ENCODE data around the gene NLGN1. TPM values are rescaled to one million over a fixed set of nuclear protein-coding genes. Genes with fewer than 3 reads are reported as not detected.

The NLGN1 gene
- total RNA-seq, 1 donor from 2014 or later, result 34.8 TPM

DNA sequence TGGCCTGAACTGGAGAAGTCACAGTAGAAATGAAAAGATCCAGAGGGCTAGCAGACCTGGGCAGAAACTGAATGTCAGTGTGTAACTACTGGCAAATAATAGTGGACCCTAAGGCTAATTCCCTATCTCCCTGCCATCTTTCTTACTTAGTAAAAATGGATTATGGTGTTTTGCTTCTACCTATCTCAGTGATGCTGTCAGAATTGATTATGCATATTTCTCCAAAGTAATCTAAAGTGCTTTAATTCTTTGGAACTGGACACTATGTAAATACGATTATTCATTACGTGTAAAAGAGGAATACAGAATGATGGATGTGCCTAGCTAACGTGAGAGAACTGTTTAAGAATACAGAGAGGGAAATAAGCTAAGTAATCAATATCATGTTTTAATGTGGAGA is 651.9 kb downstream of the NLGN1 start:
- Histone ChIP-seq H4K20me1 (ENCODE audit: low read depth) (no peaks in the 10 kb centered on the region), H3K4me3 (no peak overlapping the region), H3K4me2 (no peak overlapping the region), H3K36me3 (no peaks in the 10 kb centered on the region), H3K79me2 (ENCODE audit: low read depth) (no peaks in the 10 kb centered on the region), H3K9me3 (ENCODE audit: low read depth) (no peaks in the 10 kb centered on the region), H3K27me3 (no peaks in the 10 kb centered on the region), H3K4me1 (no peaks in the 10 kb centered on the region), H3K9ac (no peak overlapping the region), H3F3A (ENCODE audit: low read depth) (no peaks in the 10 kb centered on the region), H2AFZ (replicated peaks) (no peak overlapping the region), H3K27ac (no peak overlapping the region)
- H3K4me1 Mint-ChIP-seq, result no peaks in the 10 kb centered on the region
- DNase-seq (ENCODE audit: low spot score), result no peak
- peaks cover under 1% of the 10 kb centered on the region for H3K36me3 Mint-ChIP-seq
- no peaks in the 10 kb centered on the region for H3K27me3 Mint-ChIP-seq (ENCODE audit: insufficient read depth, low read depth)
- H3K27ac Mint-ChIP-seq, result no peak overlapping the region
- TF ChIP-seq EZH2 (IDR thresholded peaks at IDR 0.05), result no peak
- TF ChIP-seq, protein P1, sequence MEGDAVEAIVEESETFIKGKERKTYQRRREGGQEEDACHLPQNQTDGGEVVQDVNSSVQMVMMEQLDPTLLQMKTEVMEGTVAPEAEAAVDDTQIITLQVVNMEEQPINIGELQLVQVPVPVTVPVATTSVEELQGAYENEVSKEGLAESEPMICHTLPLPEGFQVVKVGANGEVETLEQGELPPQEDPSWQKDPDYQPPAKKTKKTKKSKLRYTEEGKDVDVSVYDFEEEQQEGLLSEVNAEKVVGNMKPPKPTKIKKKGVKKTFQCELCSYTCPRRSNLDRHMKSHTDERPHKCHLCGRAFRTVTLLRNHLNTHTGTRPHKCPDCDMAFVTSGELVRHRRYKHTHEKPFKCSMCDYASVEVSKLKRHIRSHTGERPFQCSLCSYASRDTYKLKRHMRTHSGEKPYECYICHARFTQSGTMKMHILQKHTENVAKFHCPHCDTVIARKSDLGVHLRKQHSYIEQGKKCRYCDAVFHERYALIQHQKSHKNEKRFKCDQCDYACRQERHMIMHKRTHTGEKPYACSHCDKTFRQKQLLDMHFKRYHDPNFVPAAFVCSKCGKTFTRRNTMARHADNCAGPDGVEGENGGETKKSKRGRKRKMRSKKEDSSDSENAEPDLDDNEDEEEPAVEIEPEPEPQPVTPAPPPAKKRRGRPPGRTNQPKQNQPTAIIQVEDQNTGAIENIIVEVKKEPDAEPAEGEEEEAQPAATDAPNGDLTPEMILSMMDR (IDR thresholded peaks at IDR 0.05), result no peak
- no peak for TF ChIP-seq EZH2phosphoT487 (IDR thresholded peaks at IDR 0.05)
- peaks cover under 1% of the 10 kb centered on the region for H3K9me3 Mint-ChIP-seq
- no peak overlapping the region for H3K4me3 Mint-ChIP-seq

DNA sequence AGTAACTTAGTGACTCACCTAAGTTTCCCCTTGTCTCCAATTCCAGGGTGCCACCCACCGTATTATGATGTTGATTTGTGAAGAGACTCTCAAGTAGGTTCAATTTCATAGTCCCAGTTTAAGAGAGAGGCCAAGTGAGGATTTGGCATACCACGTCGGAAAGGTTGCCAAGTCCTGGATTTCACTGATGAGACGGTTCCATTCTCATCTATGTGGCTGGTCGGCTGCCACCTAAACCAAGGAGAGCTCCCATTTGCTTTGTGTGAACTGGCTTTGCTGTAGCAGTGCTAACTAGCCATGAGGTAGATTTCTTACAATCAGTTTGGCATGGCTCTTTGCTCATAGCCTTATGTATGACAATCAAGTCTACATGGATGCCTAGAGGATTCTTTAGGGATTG is 653.6 kb downstream of the NLGN1 start:
- H3K4me3 Mint-ChIP-seq, result no peak overlapping the region
- no peaks in the 10 kb centered on the region for H3K27me3 ChIP-seq
- no peak overlapping the region for H3K27ac Mint-ChIP-seq
- H3K79me2 ChIP-seq (ENCODE audit: low read depth), result no peaks in the 10 kb centered on the region
- no peaks in the 10 kb centered on the region for H3K9me3 Mint-ChIP-seq
- no peaks in the 10 kb centered on the region for H3K9me3 ChIP-seq (ENCODE audit: low read depth)
- no peaks in the 10 kb centered on the region for H3F3A ChIP-seq (ENCODE audit: low read depth)
- no peak for TF ChIP-seq EZH2phosphoT487 (IDR thresholded peaks at IDR 0.05)
- H3K4me3 ChIP-seq, result no peak overlapping the region
- H2AFZ ChIP-seq (replicated peaks), result no peak overlapping the region
- no peak for DNase-seq (ENCODE audit: low spot score)
- no peak overlapping the region for H3K27ac ChIP-seq
- H3K36me3 ChIP-seq, result no peaks in the 10 kb centered on the region
- no peaks in the 10 kb centered on the region for H3K36me3 Mint-ChIP-seq
- no peak overlapping the region for H3K9ac ChIP-seq
- H3K4me2 ChIP-seq, result no peak overlapping the region
- H4K20me1 ChIP-seq (ENCODE audit: low read depth), result no peaks in the 10 kb centered on the region
- H3K4me1 ChIP-seq, result no peaks in the 10 kb centered on the region
- peaks cover 2% of the 10 kb centered on the region for H3K4me1 Mint-ChIP-seq
- H3K27me3 Mint-ChIP-seq (ENCODE audit: insufficient read depth, low read depth), result no peaks in the 10 kb centered on the region

DNA sequence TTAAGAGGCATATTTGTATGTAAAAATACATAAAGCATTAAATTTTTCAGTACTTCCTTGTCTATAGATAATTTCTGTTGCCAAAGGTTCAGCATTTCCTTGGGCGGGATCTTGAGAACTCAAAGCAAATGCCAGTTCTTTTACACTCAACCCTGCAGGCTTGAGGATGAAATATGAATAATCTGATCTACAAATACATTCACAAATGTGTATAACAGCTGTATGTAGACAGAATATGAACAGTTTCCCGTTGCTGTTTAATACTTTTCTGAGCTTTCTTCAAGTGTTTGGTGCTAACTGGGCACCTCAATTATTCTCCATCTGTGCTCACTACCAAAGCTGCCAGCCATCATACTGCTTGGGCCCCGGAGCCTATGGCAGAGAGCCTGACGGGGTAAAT is 661.3 kb downstream of the NLGN1 start:
- Histone ChIP-seq H4K20me1 (ENCODE audit: low read depth) (no peaks in the 10 kb centered on the region), H3K4me3 (no peak overlapping the region), H3K36me3 (no peaks in the 10 kb centered on the region), H3K9me3 (ENCODE audit: low read depth) (no peaks in the 10 kb centered on the region), H3K79me2 (ENCODE audit: low read depth) (no peaks in the 10 kb centered on the region), H3K27me3 (no peaks in the 10 kb centered on the region), H3K4me1 (no peaks in the 10 kb centered on the region), H3K27ac (no peak overlapping the region), H3K9ac (no peak overlapping the region), H3K4me2 (no peak overlapping the region), H2AFZ (replicated peaks) (no peak overlapping the region), H3F3A (ENCODE audit: low read depth) (no peaks in the 10 kb centered on the region)
- no peak for DNase-seq (ENCODE audit: low spot score)
- H3K27me3 Mint-ChIP-seq (ENCODE audit: insufficient read depth, low read depth), result no peaks in the 10 kb centered on the region
- no peak for TF ChIP-seq EZH2 (IDR thresholded peaks at IDR 0.05)
- TF ChIP-seq EZH2phosphoT487 (IDR thresholded peaks at IDR 0.05), result no peak
- TF ChIP-seq, protein P1 (IDR thresholded peaks at IDR 0.05), result no peak
- H3K4me3 Mint-ChIP-seq, result no peak overlapping the region
- H3K9me3 Mint-ChIP-seq, result peaks cover 7% of the 10 kb centered on the region
- peaks cover 2% of the 10 kb centered on the region for H3K4me1 Mint-ChIP-seq
- no peak overlapping the region for H3K27ac Mint-ChIP-seq
- no peaks in the 10 kb centered on the region for H3K36me3 Mint-ChIP-seq

DNA sequence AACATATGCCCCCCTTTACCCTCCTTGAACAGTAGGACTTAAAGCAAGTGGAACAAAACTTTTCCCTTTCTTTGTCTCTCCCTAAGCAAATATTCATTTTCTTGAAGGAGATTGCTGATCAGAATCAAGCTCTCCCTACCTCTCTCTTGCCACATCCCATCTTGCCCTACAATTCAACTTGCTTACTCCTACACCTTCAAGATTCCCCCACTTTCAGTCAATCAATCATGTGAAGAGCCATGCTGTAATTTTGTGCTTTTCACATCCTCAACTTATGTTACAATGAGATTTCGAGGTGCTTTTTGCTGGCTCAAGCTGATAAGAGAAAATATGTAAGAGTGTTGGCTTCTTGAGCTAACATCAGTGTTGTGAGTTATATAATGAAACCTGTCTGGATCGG is 662.9 kb downstream of the NLGN1 start:
- no peak overlapping the region for H2AFZ ChIP-seq (replicated peaks)
- H4K20me1 ChIP-seq (ENCODE audit: low read depth), result no peaks in the 10 kb centered on the region
- no peak overlapping the region for H3K9ac ChIP-seq
- H3K4me1 ChIP-seq, result no peaks in the 10 kb centered on the region
- H3F3A ChIP-seq (ENCODE audit: low read depth), result no peaks in the 10 kb centered on the region
- no peak overlapping the region for H3K4me2 ChIP-seq
- H3K36me3 Mint-ChIP-seq, result no peaks in the 10 kb centered on the region
- no peak overlapping the region for H3K4me3 Mint-ChIP-seq
- no peaks in the 10 kb centered on the region for H3K4me1 Mint-ChIP-seq
- H3K27me3 ChIP-seq, result no peaks in the 10 kb centered on the region
- H3K9me3 Mint-ChIP-seq, result peaks cover 7% of the 10 kb centered on the region
- H3K27ac Mint-ChIP-seq, result no peak overlapping the region
- no peaks in the 10 kb centered on the region for H3K9me3 ChIP-seq (ENCODE audit: low read depth)
- H3K27ac ChIP-seq, result no peak overlapping the region
- H3K27me3 Mint-ChIP-seq (ENCODE audit: insufficient read depth, low read depth), result no peaks in the 10 kb centered on the region
- no peak for DNase-seq (ENCODE audit: low spot score)
- H3K79me2 ChIP-seq (ENCODE audit: low read depth), result no peaks in the 10 kb centered on the region
- no peak overlapping the region for H3K4me3 ChIP-seq
- H3K36me3 ChIP-seq, result no peaks in the 10 kb centered on the region
- TF ChIP-seq, protein P1 (IDR thresholded peaks at IDR 0.05), result no peak
- TF ChIP-seq EZH2 (IDR thresholded peaks at IDR 0.05) (no peak), EZH2phosphoT487 (IDR thresholded peaks at IDR 0.05) (no peak)
